Nephron progenitor cell (in vitro differentiated cells): ENCODE results near the gene RAPGEF5.

Experiments used
- DNase-seq: peaks from one replicate; pipeline ENCODE4 v3.0.0; 2021
- H3K27ac Mint-ChIP-seq: 2 replicates; pipeline ENCODE4 v1.8.0; 2021; ENCODE audit warnings: mild to moderate bottlenecking, moderate library complexity, mixed read lengths
- H3K27me3 Mint-ChIP-seq: 2 replicates; pipeline ENCODE4 v1.8.0; 2021; ENCODE audit warnings: mild to moderate bottlenecking, low read depth, mixed read lengths; ENCODE audit not compliant: poor library complexity
- H3K36me3 Mint-ChIP-seq: 2 replicates; pipeline ENCODE4 v1.8.0; 2021; ENCODE audit warnings: low read depth, mixed read lengths
- H3K4me1 Mint-ChIP-seq: 2 replicates; pipeline ENCODE4 v1.8.0; 2021; ENCODE audit warnings: mixed read lengths
- H3K4me3 Mint-ChIP-seq: 2 replicates; pipeline ENCODE4 v1.8.0; 2021; ENCODE audit warnings: mild to moderate bottlenecking, moderate library complexity, mixed read lengths
- H3K9me3 Mint-ChIP-seq: 2 replicates; pipeline ENCODE4 v1.8.0; 2021; ENCODE audit warnings: mild to moderate bottlenecking, moderate library complexity, mixed read lengths
- TF ChIP-seq, protein P1 (sequence below): fragments of 200-600 bp; sonication (generic); IDR thresholded peaks from 2 replicates; pipeline ENCODE4 v1.5.0; 2021; ENCODE audit warnings: antibody characterized with exemption

RAPGEF5 gene

DNA sequence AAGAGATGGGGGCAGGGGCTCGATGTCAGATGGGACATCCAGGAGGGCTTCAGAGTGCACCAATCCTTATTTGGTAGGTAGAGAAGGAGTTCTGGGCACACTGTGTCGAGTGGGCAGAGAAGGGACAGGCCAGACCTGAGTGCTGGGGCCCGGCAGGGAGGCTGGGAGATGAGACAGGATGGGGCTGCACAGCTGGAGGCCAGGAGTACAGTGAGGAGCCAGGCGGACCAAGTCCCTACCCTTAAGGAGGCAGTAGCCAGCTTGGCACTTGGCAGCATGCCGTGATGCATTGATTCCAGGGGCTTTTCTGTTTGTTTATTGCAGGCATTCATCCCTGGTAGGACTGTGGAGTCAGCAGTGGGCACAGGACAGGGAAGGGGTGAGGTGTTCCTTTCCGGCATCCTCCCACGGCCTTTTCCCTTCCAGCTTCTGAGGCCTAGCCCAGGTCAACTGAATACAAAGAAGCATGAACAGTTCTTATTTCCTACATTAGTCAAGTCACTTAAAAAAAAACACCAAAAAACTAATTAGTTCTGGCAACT is 242.4 kb downstream of the RAPGEF5 start:
- H3K27ac Mint-ChIP-seq: peak overlapping the region; percentile 20
- peaks cover 9% of the 10 kb centered on the region for H3K4me1 Mint-ChIP-seq
- peaks cover 8% of the 10 kb centered on the region for H3K36me3 Mint-ChIP-seq
- TF ChIP-seq, protein P1, sequence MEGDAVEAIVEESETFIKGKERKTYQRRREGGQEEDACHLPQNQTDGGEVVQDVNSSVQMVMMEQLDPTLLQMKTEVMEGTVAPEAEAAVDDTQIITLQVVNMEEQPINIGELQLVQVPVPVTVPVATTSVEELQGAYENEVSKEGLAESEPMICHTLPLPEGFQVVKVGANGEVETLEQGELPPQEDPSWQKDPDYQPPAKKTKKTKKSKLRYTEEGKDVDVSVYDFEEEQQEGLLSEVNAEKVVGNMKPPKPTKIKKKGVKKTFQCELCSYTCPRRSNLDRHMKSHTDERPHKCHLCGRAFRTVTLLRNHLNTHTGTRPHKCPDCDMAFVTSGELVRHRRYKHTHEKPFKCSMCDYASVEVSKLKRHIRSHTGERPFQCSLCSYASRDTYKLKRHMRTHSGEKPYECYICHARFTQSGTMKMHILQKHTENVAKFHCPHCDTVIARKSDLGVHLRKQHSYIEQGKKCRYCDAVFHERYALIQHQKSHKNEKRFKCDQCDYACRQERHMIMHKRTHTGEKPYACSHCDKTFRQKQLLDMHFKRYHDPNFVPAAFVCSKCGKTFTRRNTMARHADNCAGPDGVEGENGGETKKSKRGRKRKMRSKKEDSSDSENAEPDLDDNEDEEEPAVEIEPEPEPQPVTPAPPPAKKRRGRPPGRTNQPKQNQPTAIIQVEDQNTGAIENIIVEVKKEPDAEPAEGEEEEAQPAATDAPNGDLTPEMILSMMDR: no peak
- H3K9me3 Mint-ChIP-seq: no peaks in the 10 kb centered on the region
- peaks cover 43% of the 10 kb centered on the region for H3K27me3 Mint-ChIP-seq
- no peak overlapping the region for H3K4me3 Mint-ChIP-seq
- DNase-seq: no peak

DNA sequence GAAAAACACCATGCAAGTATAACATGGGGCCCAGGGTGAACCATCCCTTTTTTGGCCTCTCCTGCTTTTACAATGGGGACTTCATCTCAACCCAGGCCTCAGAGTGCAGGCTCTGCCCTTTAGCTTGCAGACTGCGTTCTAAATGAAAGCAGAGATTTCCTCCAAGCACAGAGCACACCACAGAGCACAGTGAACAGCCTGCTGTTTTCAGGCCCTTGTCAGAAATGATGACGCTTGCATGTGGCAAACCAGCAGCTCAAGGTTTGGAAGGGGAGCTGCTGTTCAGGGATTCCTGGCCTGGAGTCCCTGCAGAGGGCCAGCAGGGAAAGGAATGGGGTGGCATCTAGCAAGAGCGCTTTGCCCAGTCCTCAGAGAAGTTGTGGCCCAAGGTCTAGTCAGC is 243.9 kb downstream of the RAPGEF5 start:
- H3K36me3 Mint-ChIP-seq: peaks cover 8% of the 10 kb centered on the region
- H3K27me3 Mint-ChIP-seq: peaks cover 42% of the 10 kb centered on the region
- H3K27ac Mint-ChIP-seq: no peak overlapping the region
- no peaks in the 10 kb centered on the region for H3K9me3 Mint-ChIP-seq
- DNase-seq: no peak
- no peak overlapping the region for H3K4me3 Mint-ChIP-seq
- TF ChIP-seq, protein P1: no peak
- H3K4me1 Mint-ChIP-seq: peaks cover 9% of the 10 kb centered on the region

DNA sequence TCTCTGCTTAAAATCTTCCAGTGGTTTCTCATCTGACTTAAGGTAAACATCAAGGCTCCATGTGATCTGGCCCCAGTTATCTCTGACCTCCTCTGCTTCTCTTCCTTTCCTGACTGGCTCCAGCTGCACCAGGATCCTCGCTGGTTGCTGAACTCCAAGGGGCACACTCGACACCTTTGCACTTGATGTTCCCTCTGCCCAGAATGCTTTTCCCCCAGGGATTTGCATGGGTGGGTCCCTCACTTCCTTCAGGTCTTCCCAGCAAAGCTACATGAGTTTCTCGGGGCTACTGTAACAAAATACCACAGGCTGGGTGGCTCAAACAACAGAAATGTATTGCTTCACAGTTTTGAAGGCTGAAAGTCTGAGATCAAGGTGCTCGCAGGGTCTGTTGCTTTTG is 245.3 kb downstream of the RAPGEF5 start:
- H3K27ac Mint-ChIP-seq: no peak overlapping the region
- no peak overlapping the region for H3K4me3 Mint-ChIP-seq
- peaks cover 9% of the 10 kb centered on the region for H3K4me1 Mint-ChIP-seq
- H3K9me3 Mint-ChIP-seq: no peaks in the 10 kb centered on the region
- no peaks in the 10 kb centered on the region for H3K36me3 Mint-ChIP-seq
- peaks cover 35% of the 10 kb centered on the region for H3K27me3 Mint-ChIP-seq
- TF ChIP-seq, protein P1: no peak
- DNase-seq: no peak

DNA sequence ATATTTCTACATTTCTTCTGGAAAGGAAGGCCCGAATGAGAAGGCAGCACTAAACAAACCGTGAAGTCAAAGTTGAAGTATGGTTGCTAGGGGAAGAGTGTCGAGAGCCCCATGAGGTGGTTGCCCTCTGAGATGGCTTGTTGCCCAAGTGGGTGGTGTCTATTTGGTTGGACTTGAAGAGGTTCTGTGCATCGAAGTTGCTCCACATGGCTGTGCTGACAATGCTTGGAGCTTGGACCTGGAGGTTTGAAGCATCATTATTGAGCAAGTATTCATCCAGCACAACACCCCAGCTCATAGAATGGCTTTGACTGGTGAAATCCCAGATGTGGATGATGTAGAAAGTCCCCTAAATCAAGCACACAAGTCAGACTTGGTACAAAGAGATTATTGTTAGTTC is 246.1 kb downstream of the RAPGEF5 start:
- Mint-ChIP-seq H3K36me3 (no peaks in the 10 kb centered on the region), H3K9me3 (no peaks in the 10 kb centered on the region), H3K4me3 (no peak overlapping the region), H3K27ac (no peak overlapping the region), H3K27me3 (peaks cover 36% of the 10 kb centered on the region), H3K4me1 (peaks cover 9% of the 10 kb centered on the region)
- TF ChIP-seq, protein P1: no peak
- DNase-seq: no peak

DNA sequence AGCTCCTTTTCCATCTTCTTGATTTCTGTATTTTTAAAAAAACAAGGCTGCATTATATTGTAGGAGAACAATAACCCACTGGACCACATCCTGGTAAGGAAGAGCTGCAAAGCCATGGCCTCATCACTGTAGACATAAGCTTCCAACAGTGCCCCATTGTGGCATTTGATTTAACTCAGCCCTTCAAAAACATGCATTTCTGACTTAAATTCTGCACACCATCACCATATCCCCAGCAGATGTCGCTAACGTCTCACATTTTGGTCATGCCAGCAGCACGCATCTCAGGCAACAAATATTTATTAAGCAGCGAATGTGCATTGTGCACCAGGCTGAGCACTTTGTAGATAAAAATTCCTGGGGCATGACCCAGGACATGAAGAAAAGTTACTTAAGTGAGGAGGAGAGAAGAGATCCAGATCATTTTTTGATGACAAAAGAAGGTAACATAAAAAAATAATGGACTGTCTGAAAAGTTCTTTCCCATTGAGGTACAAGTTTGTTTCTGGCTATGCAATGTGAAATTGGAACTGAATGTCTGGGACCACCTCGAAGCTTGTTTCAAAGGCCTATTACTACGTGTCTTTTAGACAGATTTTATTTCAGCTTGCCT is 246.6 kb downstream of the RAPGEF5 start:
- TF ChIP-seq, protein P1: peak; percentile 78
- Mint-ChIP-seq H3K9me3 (no peaks in the 10 kb centered on the region), H3K36me3 (no peaks in the 10 kb centered on the region), H3K27me3 (peaks cover 30% of the 10 kb centered on the region), H3K4me3 (no peak overlapping the region), H3K4me1 (peaks cover 9% of the 10 kb centered on the region), H3K27ac (no peak overlapping the region)
- peak; percentile 72 for DNase-seq

DNA sequence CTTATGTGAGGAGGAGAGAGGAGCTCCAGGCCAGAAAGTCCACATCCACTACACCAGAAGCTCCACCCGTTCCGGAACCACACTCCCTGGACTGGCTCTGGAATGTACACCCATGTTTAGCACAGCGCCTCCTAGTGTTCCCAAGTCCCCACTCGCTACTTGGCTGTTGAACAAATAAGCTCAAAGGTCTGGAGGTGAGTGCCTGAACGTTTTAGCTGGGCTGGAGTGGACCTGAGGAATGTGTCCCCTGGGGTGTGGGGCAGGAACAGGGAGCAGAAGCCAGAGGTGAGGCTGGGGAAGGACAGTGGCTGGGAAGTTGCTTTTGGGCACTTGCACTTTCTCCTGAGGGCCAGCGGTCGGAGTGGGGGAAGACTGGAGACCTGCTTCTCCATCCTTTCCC is 247.2 kb downstream of the RAPGEF5 start:
- Mint-ChIP-seq H3K27ac (no peak overlapping the region), H3K9me3 (no peaks in the 10 kb centered on the region), H3K4me1 (peaks cover 9% of the 10 kb centered on the region), H3K4me3 (no peak overlapping the region), H3K27me3 (peaks cover 25% of the 10 kb centered on the region), H3K36me3 (no peaks in the 10 kb centered on the region)
- peak; percentile 48 for DNase-seq
- TF ChIP-seq, protein P1: no peak
